Ishikawa (cell line): ENCODE data around the gene TOR2A.

Experiments
- EGR1 ChIP-seq: IDR thresholded peaks from 2 replicates; pipeline ENCODE4 v1.6.1; 2012
- EP300 ChIP-seq: IDR thresholded peaks from 2 replicates; pipeline ENCODE4 v1.6.1; 2012; ENCODE audit warnings: borderline replicate concordance
- FOXM1 ChIP-seq: IDR thresholded peaks from 2 replicates; pipeline ENCODE4 v1.6.1; 2012; ENCODE audit warnings: low read depth, borderline replicate concordance
- TF ChIP-seq, protein P1 (sequence below): IDR thresholded peaks from 2 replicates; pipeline ENCODE4 v1.6.1; 2012

DNA sequence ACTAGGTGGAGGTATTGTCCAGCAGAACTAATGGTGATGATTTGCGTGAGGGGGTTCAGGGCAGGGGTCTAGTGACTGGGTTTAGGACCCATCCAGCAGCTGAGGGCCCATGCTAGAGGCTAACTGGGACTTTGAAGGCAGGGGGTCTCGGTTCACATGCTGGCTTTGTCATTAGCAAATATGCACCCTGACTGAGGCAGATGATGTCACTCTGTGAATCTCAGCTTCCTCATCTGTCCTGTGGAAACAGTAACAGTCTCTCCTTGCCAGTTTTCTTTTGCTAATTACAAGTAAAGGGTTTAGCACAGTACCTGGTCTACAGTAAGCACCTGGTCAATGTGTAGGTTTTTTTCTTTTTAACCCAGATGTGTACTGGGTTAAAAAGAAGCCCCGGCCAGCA is 38.2 kb upstream of the TOR2A start:
- no peak for TF ChIP-seq EP300
- TF ChIP-seq EGR1, result no peak
- TF ChIP-seq FOXM1, result no peak
- TF ChIP-seq, protein P1, sequence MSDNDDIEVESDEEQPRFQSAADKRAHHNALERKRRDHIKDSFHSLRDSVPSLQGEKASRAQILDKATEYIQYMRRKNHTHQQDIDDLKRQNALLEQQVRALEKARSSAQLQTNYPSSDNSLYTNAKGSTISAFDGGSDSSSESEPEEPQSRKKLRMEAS, result no peak
